SU-DHL-6 (cell line): ENCODE results near the gene EPB41.

Experiments
- H2AFZ ChIP-seq: fragments of 200-600 bp; sonication (generic); 2 replicates; pipeline ENCODE4 v1.6.1; 2014; ENCODE audit warnings: low read depth, mild to moderate bottlenecking, moderate library complexity, mixed read lengths, antibody characterized with exemption, low read length; ENCODE audit not compliant: severe bottlenecking
- H3F3A ChIP-seq: fragments of 200-600 bp; shearing (Covaris generic); 2 replicates; pipeline ENCODE4 v1.6.0; 2016; ENCODE audit warnings: antibody characterized with exemption, mild to moderate bottlenecking; ENCODE audit not compliant: insufficient read depth
- H3K27ac ChIP-seq: fragments of 200-600 bp; sonication (generic); 2 replicates; pipeline ENCODE4 v1.5.1; 2016; ENCODE audit warnings: low read depth, mild to moderate bottlenecking, low read length, moderate library complexity, mixed read lengths
- H3K27me3 ChIP-seq: fragments of 200-600 bp; sonication (generic), shearing (Covaris generic); 2 replicates; pipeline ENCODE4 v1.6.0; 2014; ENCODE audit warnings: mild to moderate bottlenecking, low read length
- H3K36me3 ChIP-seq: fragments of 200-600 bp; sonication (generic); 2 replicates; pipeline ENCODE4 v1.6.1; 2014; ENCODE audit warnings: mild to moderate bottlenecking, low read length, mixed read lengths
- H3K4me2 ChIP-seq: fragments of 300-600, 200-600 bp; shearing (Covaris generic), sonication (generic); 2 replicates; pipeline ENCODE4 v1.6.0; 2014; ENCODE audit warnings: low read length, low read depth, mild to moderate bottlenecking; ENCODE audit not compliant: poor library complexity, severe bottlenecking
- H3K4me3 ChIP-seq: fragments of 200-600 bp; sonication (generic); 2 replicates; pipeline ENCODE4 v1.5.1; 2014; ENCODE audit warnings: antibody characterized with exemption, low read length, mild to moderate bottlenecking, mixed read lengths; ENCODE audit not compliant: insufficient read depth, poor library complexity, severe bottlenecking
- H3K79me2 ChIP-seq: fragments of 200-600 bp; sonication (generic); 2 replicates; pipeline ENCODE4 v1.6.1; 2014; ENCODE audit warnings: mild to moderate bottlenecking, low read length, moderate library complexity; ENCODE audit not compliant: insufficient read depth
- H3K9ac ChIP-seq: fragments of 200-600 bp; sonication (generic); 2 replicates; pipeline ENCODE4 v1.7.0; 2014; ENCODE audit warnings: mild to moderate bottlenecking, low read length
- H3K9me2 ChIP-seq: fragments of 200-600 bp; sonication (generic); replicated peaks from 2 replicates; pipeline ENCODE4 v1.6.1; 2014; ENCODE audit warnings: low read length; ENCODE audit not compliant: insufficient read depth
- H3K9me3 ChIP-seq: fragments of 200-600 bp; sonication (generic); 2 replicates; pipeline ENCODE4 v1.6.1; 2014; ENCODE audit warnings: low read length, mixed read lengths; ENCODE audit not compliant: insufficient read depth
- H4K20me1 ChIP-seq: fragments of 200-600 bp; sonication (generic); 2 replicates; pipeline ENCODE4 v1.6.1; 2014; ENCODE audit warnings: low read depth, mild to moderate bottlenecking, antibody characterized with exemption, low read length, moderate library complexity, mixed read lengths
- EZH2phosphoT487 ChIP-seq: fragments of 200-600 bp; sonication (generic), shearing (Covaris generic); conservative IDR thresholded peaks from 2 replicates; pipeline ENCODE4 v1.6.1; 2018; ENCODE audit warnings: mild to moderate bottlenecking, antibody characterized with exemption, low read length, moderate library complexity, mixed read lengths
- TF ChIP-seq, protein P1 (sequence below): fragments of 200-600 bp; sonication (generic); IDR thresholded peaks from one replicate; pipeline ENCODE4 v1.5.1; 2017; ENCODE audit warnings: antibody characterized with exemption, mild to moderate bottlenecking, low read length, moderate library complexity; ENCODE audit not compliant: insufficient read depth, poor library complexity, severe bottlenecking

Gene EPB41

DNA sequence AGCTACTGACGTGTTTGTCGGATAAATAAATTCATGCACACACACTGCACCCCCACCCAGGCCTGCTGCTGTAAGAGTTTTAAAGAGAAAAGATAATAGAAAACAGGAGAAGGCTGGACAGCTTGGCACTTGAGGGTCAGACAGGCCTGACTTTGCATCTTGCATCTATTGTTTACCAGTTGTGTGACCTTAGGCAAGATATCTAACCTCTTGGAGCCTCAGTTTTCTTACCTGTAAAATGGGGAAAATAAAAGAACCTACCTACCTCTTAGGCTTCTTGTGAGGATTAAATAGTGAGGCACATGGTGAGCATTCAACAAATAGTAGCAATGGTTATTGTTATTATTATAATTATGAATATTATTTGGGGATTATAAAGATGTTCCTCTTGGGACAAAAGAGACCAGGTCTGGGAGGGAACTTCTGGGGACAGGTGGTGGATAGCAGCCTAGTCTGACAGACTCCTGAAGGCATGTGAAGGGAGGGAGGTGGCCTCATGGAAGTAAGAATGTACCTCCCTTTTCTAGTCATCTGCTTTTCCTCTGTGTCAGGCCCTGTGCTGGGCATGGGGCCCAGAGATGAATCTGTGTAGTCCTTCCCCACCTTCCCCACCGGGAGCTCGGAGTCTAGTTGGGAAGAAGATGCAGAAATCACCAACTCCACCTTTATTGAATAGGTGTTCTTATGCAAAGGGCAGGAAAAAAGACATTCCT is 18.3 kb upstream of the EPB41 start:
- Histone ChIP-seq H3K4me2 (no peak overlapping the region), H2AFZ (no peak overlapping the region), H3K27ac (no peak overlapping the region), H3K9ac (no peak overlapping the region), H4K20me1 (no peaks in the 10 kb centered on the region), H3K79me2 (peaks cover 64% of the 10 kb centered on the region), H3F3A (no peaks in the 10 kb centered on the region), H3K27me3 (no peaks in the 10 kb centered on the region), H3K9me2 (no peaks in the 10 kb centered on the region), H3K9me3 (no peaks in the 10 kb centered on the region), H3K36me3 (no peaks in the 10 kb centered on the region), H3K4me3 (no peak overlapping the region)
- no peak for TF ChIP-seq EZH2phosphoT487
- TF ChIP-seq, protein P1, sequence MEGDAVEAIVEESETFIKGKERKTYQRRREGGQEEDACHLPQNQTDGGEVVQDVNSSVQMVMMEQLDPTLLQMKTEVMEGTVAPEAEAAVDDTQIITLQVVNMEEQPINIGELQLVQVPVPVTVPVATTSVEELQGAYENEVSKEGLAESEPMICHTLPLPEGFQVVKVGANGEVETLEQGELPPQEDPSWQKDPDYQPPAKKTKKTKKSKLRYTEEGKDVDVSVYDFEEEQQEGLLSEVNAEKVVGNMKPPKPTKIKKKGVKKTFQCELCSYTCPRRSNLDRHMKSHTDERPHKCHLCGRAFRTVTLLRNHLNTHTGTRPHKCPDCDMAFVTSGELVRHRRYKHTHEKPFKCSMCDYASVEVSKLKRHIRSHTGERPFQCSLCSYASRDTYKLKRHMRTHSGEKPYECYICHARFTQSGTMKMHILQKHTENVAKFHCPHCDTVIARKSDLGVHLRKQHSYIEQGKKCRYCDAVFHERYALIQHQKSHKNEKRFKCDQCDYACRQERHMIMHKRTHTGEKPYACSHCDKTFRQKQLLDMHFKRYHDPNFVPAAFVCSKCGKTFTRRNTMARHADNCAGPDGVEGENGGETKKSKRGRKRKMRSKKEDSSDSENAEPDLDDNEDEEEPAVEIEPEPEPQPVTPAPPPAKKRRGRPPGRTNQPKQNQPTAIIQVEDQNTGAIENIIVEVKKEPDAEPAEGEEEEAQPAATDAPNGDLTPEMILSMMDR = no peak

DNA sequence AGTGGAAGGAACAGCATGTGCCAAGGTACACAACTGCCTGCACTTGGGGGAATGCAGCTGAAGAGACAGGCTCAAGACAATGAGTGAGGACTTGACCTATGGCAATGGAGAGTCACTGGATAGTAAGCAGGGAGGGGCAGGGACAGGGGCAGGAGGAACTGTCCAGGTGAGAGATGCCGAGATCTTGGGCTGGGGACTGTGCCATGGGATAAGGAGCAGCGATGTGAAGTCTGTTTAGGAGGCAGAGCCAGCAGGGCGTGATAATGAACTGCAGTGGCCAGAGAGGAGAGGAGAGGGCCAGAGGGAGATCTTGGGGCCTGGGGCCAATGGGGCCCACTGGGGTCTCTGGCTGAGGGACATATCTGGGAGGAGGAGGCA is 17.8 kb upstream of the EPB41 start:
- Histone ChIP-seq H3K9me2 (no peaks in the 10 kb centered on the region), H4K20me1 (no peaks in the 10 kb centered on the region), H3K27me3 (no peaks in the 10 kb centered on the region), H3K4me3 (no peak overlapping the region), H2AFZ (no peak overlapping the region), H3K27ac (no peak overlapping the region), H3K9ac (no peak overlapping the region), H3K36me3 (no peaks in the 10 kb centered on the region), H3K4me2 (no peak overlapping the region), H3K79me2 (peaks cover 61% of the 10 kb centered on the region), H3F3A (no peaks in the 10 kb centered on the region), H3K9me3 (no peaks in the 10 kb centered on the region)
- no peak for TF ChIP-seq EZH2phosphoT487
- TF ChIP-seq, protein P1 = no peak

DNA sequence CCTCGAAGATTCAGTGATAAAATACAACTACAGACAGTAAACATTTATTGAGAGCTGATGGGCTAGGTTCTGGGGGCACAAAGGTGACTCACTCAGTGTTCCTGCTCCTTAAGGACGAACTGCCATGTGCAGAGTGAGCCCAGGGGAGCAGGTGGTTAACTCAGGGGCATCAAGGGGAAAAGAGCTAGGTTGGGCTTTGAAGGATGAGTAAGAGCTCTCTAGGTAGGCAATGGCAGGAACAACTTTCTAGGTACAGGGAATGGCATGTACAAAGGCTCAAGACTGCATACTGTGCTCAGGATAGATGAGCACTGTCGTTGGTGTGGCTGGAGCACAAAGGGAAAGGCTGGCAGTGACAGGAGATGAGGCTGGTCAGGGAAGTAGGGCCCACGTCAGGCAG is 16.6 kb upstream of the EPB41 start:
- Histone ChIP-seq H3K36me3 (no peaks in the 10 kb centered on the region), H3K4me2 (no peak overlapping the region), H3K9ac (no peak overlapping the region), H3K79me2 (peaks cover 69% of the 10 kb centered on the region), H3K9me3 (no peaks in the 10 kb centered on the region), H3K27me3 (no peaks in the 10 kb centered on the region), H3K27ac (no peak overlapping the region), H3K9me2 (no peaks in the 10 kb centered on the region), H2AFZ (no peak overlapping the region), H3F3A (no peaks in the 10 kb centered on the region), H4K20me1 (peaks cover 3% of the 10 kb centered on the region; the same call in 1 of the 2 replicates), H3K4me3 (no peak overlapping the region)
- no peak for TF ChIP-seq EZH2phosphoT487
- TF ChIP-seq, protein P1 = no peak
